Measurements from ENCODE around the gene PLA2G2C.

PLA2G2C gene

GRCh38 chr1:20183616-20184271 is 2.6 kb downstream of the PLA2G2C start:
- DNase-seq (ENCODE audit: low read depth) = no peak

DNA sequence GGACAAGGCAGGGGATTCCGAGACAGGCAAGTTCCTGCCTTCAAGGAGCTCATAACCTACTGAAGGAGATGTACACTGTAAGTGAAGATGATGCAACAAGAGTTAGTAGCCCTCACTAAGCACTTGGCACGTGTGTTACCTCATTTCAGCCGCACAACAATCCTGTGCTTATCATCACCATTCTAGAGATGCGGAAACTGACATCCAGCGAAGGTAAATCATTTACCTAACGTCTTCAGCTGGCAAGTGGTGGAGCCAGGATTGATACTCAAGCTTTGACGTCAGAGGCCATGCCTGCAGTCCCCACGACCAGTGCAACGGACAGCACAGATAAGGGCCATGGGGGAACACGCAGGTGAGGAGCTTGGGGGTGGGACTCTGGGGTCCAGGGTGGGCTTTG is 3.3 kb downstream of the PLA2G2C start:
- no peak for DNase-seq (ENCODE audit: low read depth)

DNA sequence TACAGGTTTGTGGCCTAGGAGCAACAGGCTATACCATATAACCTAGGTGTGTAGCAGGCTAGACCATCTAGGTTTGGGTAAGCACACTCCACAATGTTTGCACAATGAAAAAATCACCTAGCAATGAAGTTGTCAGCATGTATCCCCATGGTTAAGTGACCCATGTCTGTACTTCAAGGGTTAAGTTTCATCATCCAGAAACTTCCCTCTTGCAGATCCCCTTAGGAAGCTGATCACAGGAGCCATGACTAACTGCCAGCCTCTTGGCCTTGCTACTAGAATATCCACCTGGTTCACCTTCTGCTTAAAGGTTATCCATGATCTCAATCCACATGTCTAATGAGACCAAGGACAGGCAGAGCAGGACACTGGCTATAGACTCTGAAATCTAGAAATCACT is 3.9 kb downstream of the PLA2G2C start:
- DNase-seq (ENCODE audit: low read depth) = no peak

DNA sequence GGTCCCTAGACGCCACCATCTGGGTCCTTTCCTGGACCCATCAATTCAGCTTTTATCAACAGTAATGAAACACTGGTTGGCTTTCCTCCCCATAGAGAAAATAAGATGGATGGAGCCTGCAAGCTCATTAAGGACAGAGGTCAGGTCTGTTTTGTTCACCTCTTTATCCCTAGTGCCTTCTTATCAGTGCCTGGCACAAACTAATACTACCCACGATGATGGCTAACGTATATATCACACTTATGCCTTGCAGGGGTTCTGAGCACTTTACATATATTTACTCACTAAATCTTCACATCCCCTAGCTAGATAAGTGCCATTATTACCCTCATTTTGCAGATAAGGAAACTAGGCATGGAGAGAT is 5.5 kb downstream of the PLA2G2C start:
- no peak for DNase-seq (ENCODE audit: low read depth)

GRCh38 chr1:20180129-20180843 is 6.0 kb downstream of the PLA2G2C start:
- DNase-seq (ENCODE audit: low read depth) = no peak

- no peak for DNase-seq (ENCODE audit: low read depth)
Observed at GRCh38 chr1:20179371-20180128, 6.8 kb downstream of the PLA2G2C start.

DNA sequence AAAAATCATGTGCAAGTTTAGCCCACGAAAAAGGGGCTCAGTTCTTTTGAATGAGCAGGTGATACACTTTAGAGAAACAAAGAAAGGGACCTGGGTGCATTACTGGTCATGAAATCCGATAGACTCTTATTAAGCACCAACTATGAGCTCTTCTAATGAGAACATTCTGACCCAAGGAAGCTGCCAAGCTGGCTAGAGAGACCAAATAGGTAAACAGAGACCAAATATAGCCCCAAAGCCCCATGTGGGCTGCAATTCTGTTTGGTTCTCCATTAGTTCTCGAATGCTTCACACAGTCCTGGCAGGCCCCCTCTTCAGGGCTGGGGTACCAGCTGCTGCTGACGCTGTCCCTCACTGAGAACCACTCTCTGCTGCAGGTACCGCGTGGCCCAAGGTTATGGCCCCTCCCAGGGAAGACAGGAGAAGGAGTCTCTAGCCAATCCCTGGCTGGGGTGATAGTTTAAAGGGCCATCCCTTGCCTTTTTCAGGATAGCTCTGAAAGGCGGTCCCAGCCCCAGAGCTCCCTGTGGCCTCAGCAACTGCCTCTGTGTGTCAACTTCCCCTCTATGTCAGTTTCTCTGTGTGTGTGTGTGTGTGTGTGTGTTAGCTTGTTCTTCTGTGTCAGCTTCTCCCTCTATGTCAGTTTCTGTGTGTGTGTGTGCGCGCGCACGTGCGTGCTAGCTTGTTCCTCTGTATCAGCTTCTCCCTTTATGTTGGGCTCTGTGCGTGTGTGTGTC is 7.5 kb downstream of the PLA2G2C start:
- DNase-seq (ENCODE audit: low read depth) = no peak

DNA sequence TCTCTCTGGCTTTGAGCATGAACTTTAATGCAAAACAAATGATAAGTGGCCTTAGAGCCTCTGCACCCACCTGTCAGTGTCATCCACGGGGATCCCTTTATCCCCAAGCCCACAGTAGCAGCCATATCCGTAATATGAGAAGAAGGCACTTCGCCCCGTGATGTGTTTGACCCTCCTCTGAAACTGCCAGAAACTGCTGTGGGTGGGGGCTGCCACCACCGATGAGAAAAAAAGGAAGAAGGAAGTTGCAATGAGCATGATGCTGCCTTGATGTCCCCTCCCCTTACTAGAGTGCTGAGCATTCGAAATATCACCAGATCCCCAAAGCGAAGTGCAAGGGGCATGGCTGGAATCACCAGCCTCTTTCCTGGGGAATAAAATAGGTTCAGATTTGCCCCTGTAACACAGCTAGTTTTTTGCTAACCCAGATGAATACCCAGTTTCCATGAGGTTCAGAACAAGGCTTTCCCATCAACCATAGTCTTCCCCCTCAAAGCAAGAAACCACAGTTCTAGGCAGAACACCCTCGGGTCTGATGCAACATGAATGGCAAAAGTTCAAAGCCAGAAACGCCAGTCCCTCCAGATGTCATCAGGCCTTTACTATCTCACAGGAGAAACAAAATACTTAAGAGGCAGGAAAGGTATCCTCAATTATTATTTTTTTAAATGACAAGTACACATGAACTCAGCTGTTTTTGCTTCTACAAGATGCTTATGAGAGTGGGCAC is 11.2 kb downstream of the PLA2G2C start:
- DNase-seq (ENCODE audit: low read depth) = no peak

DNA sequence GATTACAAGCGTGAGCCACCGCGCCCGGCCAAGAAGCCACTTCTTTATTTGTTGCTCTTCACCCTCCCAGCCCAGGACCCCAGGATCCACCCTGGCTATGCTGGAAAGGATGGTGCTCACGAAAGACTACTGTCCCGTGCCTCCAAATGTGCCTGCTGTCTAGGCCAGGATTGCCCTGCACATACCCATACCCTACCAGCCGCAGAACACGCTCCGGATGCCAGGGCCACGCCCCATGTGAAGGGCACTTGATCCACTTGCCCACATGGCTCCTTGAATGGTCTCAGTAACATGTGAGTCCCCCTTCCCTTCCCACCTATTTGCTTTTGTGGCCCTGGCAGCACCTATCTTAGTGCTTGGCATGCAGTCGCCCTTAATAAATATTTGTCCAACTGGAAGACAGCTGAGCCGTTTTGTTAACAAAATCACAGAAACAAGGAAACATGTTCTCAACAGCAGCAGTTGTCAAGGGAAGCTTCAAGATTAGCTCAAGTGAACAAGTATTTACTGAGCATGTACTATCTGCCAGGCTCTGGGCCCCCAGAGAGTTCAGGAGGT is 14.2 kb downstream of the PLA2G2C start:
- no peak for DNase-seq (ENCODE audit: low read depth)

DNA sequence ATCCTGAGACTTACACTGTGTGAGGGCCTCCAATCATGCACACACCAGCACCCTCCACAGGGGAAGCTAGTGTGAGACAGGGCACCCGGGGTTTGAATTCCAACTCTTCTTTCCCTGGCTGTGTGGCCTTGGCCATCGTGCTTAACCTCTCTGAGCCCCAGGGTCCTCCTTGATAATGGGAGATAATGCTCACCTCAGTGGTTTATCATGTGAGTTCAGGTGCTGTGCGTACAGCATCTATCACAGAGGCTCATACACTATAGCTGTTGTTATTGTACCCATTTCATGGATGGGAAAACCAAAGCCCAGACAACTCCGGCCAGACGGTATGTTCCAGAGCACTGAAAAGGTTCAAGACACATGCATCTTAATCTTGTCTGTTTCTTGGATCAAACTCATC is 16.4 kb downstream of the PLA2G2C start:
- DNase-seq (ENCODE audit: low read depth) = no peak

GRCh38 chr1:20168564-20169491 is 17.5 kb downstream of the PLA2G2C start:
- DNase-seq (ENCODE audit: low read depth) = no peak

GRCh38 chr1:20167126-20167525 is 19.2 kb downstream of the PLA2G2C start:
- no peak for DNase-seq (ENCODE audit: low read depth)

DNA sequence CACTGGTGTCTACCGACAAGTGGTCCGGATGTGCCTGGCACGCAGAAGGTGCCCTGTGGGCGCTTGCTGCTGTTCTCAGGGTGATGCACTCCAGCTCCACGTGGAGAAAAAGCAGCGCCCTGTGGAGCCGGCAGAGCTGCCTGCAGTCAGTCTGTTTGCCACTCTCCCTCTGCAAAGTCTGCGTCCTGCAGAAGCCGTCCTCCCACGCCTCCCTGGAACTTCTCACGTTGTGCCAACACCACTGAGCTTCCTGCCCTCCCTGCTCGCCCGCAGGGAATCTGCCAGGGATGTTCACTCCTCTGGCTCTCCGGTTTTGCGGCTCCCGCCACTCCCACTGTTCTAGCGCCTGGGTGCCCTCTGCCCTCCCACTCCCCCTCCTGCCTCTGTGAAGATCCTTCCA is 20.3 kb downstream of the PLA2G2C start:
- no peak for DNase-seq (ENCODE audit: low read depth)

DNA sequence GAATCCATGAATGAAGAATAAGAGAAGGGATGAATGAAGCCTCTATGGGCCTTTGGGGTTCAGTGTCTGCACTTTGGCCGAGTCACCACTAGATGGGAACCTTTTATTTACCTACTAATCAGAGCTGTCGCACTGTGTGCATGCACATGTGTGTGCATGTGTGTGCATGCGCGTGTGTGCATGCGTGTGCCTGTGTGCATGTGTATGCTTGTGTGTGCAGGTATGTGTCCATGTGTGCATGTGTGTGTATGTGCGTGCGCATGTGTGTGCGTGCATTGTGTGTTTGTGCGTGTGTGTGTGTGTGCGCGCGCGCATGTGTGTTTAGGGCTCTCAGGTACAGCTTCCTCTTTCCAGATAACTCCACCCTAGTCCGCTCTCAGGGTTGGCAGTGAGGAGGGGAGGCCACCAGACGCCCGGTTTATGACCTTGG is 20.8 kb downstream of the PLA2G2C start:
- DNase-seq (ENCODE audit: low read depth) = no peak

- no peak for DNase-seq (ENCODE audit: low read depth)
Observed at GRCh38 chr1:20164694-20165202, 21.6 kb downstream of the PLA2G2C start.

DNA sequence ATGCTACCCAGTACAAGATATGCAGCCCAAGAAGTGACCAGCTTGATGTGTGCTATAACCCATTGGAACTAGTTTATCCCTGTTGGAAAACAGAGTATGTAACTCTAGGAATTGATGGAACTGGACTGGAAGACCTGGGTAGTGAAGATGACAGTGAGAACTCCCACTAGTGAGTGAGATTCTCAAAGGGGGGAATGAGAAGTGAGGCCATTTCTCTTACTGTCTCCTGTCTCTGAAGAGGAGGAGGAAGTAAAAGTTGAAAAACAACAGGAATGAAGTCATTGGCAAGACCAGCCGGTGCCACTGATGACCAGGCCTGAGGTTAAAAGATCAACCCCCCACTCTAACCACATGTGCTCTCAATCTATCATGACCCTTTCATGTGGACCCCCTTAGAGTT is 26.3 kb downstream of the PLA2G2C start:
- DNase-seq (ENCODE audit: low read depth) = no peak

- no peak for DNase-seq (ENCODE audit: low read depth)
Observed at GRCh38 chr1:20158358-20159070, 27.8 kb downstream of the PLA2G2C start.

GRCh38 chr1:20154301-20154831 is 32.0 kb downstream of the PLA2G2C start:
- no peak for DNase-seq (ENCODE audit: low read depth)

DNA sequence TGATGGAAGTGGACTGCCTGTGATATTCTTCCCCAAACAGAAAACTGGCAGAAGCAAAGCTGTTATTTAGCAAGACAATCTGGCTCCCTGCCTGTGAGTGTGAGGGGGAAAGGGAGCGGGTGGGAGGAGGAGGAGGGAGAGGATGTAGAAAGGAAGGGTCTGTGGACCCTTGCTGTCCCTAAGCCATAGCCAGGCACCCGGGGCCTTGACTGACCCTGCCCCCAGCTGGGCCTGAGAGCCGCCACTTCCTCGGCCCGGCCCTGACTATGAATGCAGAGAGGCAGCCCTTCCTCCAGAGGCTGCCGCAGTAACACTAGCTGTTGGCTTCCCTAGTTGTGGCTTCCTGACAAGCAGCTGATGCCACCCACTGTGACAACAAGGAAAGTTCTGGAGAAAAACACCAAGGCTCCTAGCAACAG is 33.3 kb downstream of the PLA2G2C start:
- no peak for DNase-seq (ENCODE audit: low read depth)

Data from activated T-cell treated with anti-CD3 and anti-CD28 coated beads for 48 hours (primary cell).